IPS DF 6.9 (cell line): ENCODE results near the gene ZCCHC24.

ENCODE experiments used
- DNase-seq: peaks from one replicate; pipeline ENCODE4 v3.0.0-alpha.2; 2013; ENCODE audit warnings: low read depth, low spot score
- H3K27ac ChIP-seq: one replicate; pipeline ENCODE4 v1.5.1; 2013; ENCODE audit warnings: low read length, control low read depth
- H3K27me3 ChIP-seq: 2 replicates; pipeline ENCODE4 v1.6.1; 2013; ENCODE audit warnings: mild to moderate bottlenecking, low read length; ENCODE audit not compliant: control insufficient read depth, insufficient read depth
- H3K36me3 ChIP-seq: 2 replicates; pipeline ENCODE4 v1.6.1; 2013; ENCODE audit warnings: low read length; ENCODE audit not compliant: control insufficient read depth, insufficient read depth
- H3K4me1 ChIP-seq: 2 replicates; pipeline ENCODE4 v1.6.1; 2013; ENCODE audit warnings: low read length; ENCODE audit not compliant: control insufficient read depth, insufficient read depth
- H3K4me3 ChIP-seq: 2 replicates; pipeline ENCODE4 v1.5.1; 2013; ENCODE audit warnings: mild to moderate bottlenecking, low read length
- H3K9me3 ChIP-seq: 2 replicates; pipeline ENCODE4 v1.6.1; 2013; ENCODE audit warnings: low read length, inconsistent platforms; ENCODE audit not compliant: control insufficient read depth, insufficient read depth
- WGBS: extraction: QIAGEN DNeasy Blood & Tissue Kit; methylation state at CpG from one replicate; pipeline ENCODE4 v1.1.7; 2013; ENCODE audit warnings: mixed read lengths, missing lambda C conversion rate; ENCODE audit not compliant: insufficient read length, insufficient coverage; 5-methylcytosine and 5-hydroxymethylcytosine counted together

ZCCHC24 gene

GRCh38 chr10:79351332-79351731 is 94.1 kb downstream of the ZCCHC24 start:
- Histone ChIP-seq H3K4me3 (no peak overlapping the region), H3K4me1 (no peaks in the 10 kb centered on the region), H3K9me3 (no peaks in the 10 kb centered on the region), H3K27ac (no peak overlapping the region), H3K27me3 (no peaks in the 10 kb centered on the region), H3K36me3 (peaks cover 34% of the 10 kb centered on the region)
- no peak for DNase-seq
- no CpG with 5 or more reads among the region's 13 CpGs for WGBS

- no peaks in the 10 kb centered on the region for H3K9me3 ChIP-seq
- H3K27me3 ChIP-seq, result no peaks in the 10 kb centered on the region
- DNase-seq, result no peak
- peaks cover 34% of the 10 kb centered on the region for H3K36me3 ChIP-seq
- no peak overlapping the region for H3K4me3 ChIP-seq
- WGBS, result no CpG with 5 or more reads among the region's 21 CpGs
- no peaks in the 10 kb centered on the region for H3K4me1 ChIP-seq
- H3K27ac ChIP-seq, result no peak overlapping the region
Observed at GRCh38 chr10:79350407-79351154, 94.8 kb downstream of the ZCCHC24 start.

- Histone ChIP-seq H3K27me3 (no peaks in the 10 kb centered on the region), H3K36me3 (peaks cover 34% of the 10 kb centered on the region), H3K27ac (no peak overlapping the region), H3K9me3 (no peaks in the 10 kb centered on the region), H3K4me1 (no peaks in the 10 kb centered on the region), H3K4me3 (no peak overlapping the region)
- no CpG with 5 or more reads among the region's 6 CpGs for WGBS
- no peak for DNase-seq
Observed at GRCh38 chr10:79349766-79350406, 95.5 kb downstream of the ZCCHC24 start.

GRCh38 chr10:79349072-79349491 is 96.3 kb downstream of the ZCCHC24 start:
- no peak for DNase-seq
- no peak overlapping the region for H3K27ac ChIP-seq
- no peak overlapping the region for H3K4me3 ChIP-seq
- no peaks in the 10 kb centered on the region for H3K4me1 ChIP-seq
- H3K27me3 ChIP-seq, result no peaks in the 10 kb centered on the region
- WGBS, result no CpG with 5 or more reads among the region's 6 CpGs
- peaks cover 34% of the 10 kb centered on the region for H3K36me3 ChIP-seq
- no peaks in the 10 kb centered on the region for H3K9me3 ChIP-seq

GRCh38 chr10:79348640-79348988 is 96.8 kb downstream of the ZCCHC24 start:
- Histone ChIP-seq H3K4me1 (no peaks in the 10 kb centered on the region), H3K36me3 (peaks cover 29% of the 10 kb centered on the region), H3K27me3 (no peaks in the 10 kb centered on the region), H3K27ac (no peak overlapping the region), H3K4me3 (no peak overlapping the region), H3K9me3 (no peaks in the 10 kb centered on the region)
- DNase-seq, result no peak
- WGBS, result no CpG with 5 or more reads among the region's 3 CpGs

GRCh38 chr10:79347894-79348639 is 97.4 kb downstream of the ZCCHC24 start:
- peaks cover 24% of the 10 kb centered on the region for H3K36me3 ChIP-seq
- no peaks in the 10 kb centered on the region for H3K9me3 ChIP-seq
- DNase-seq, result no peak
- H3K4me3 ChIP-seq, result peak overlapping the region; percentile 66
- no peaks in the 10 kb centered on the region for H3K27me3 ChIP-seq
- no CpG with 5 or more reads among the region's 34 CpGs for WGBS
- no peak overlapping the region for H3K27ac ChIP-seq
- H3K4me1 ChIP-seq, result no peaks in the 10 kb centered on the region

GRCh38 chr10:79347226-79347893 is 98.1 kb downstream of the ZCCHC24 start, which contains the start of gene PPIF:
TSS of gene PPIF (plus strand) at chr10:79347469. CDS start at chr10:79347549, 80 bp downstream.
- no CpG with 5 or more reads among the region's 77 CpGs for WGBS
- no peaks in the 10 kb centered on the region for H3K9me3 ChIP-seq

GRCh38 chr10:79346388-79347225 is 98.8 kb downstream of the ZCCHC24 start:
- Histone ChIP-seq H3K9me3 (no peaks in the 10 kb centered on the region), H3K4me1 (no peaks in the 10 kb centered on the region), H3K27ac (no peak overlapping the region), H3K4me3 (no peak overlapping the region), H3K27me3 (no peaks in the 10 kb centered on the region; the same call in 1 of the 2 replicates), H3K36me3 (peaks cover 17% of the 10 kb centered on the region)
- no CpG with 5 or more reads among the region's 12 CpGs for WGBS
- DNase-seq, result no peak

More at GRCh38 chr10:79347226-79347893, 98.1 kb downstream of the ZCCHC24 start, which contains the start of gene PPIF:
- Histone ChIP-seq H3K27ac (no peak within 1 kb of the TSS), H3K27me3 (no peaks in the 10 kb centered on the region), H3K4me3 (peak within 1 kb of the TSS; percentile 66), H3K4me1 (no peaks in the 10 kb centered on the region), H3K36me3 (peaks cover 20% of the 10 kb centered on the region)
- peak; percentile 80 for DNase-seq

- Histone ChIP-seq H3K36me3 (peaks cover 14% of the 10 kb centered on the region), H3K4me3 (no peak overlapping the region), H3K27ac (no peak overlapping the region), H3K9me3 (no peaks in the 10 kb centered on the region), H3K4me1 (no peaks in the 10 kb centered on the region), H3K27me3 (no peaks in the 10 kb centered on the region; the same call in 1 of the 2 replicates)
- DNase-seq, result no peak
- no CpG with 5 or more reads among the region's 2 CpGs for WGBS
Observed at GRCh38 chr10:79346012-79346340, 99.4 kb downstream of the ZCCHC24 start.
